Measurements from ENCODE around the gene FAM20C. TPM values are rescaled to one million over a fixed set of nuclear protein-coding genes. Genes with fewer than 3 reads are reported as not detected.

Gene FAM20C
- polyA plus RNA-seq, 2 donors: 6.9 to 11.5 TPM

DNA sequence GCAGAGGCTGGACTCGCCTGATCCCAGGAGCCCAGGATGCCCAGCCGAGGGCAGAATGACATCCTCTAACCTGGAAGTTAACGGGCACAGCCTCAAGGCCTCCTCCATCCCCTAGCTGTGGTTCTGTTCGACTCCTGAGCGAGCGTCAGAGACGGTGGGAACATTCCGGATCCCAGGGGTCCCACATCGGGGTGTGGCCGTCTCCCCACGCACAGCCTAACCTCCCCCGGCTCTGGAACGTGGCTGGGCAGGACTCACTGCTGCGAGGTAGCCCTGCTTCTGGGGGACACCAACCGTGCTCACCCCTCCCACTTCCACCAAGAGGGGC, 106.0 kb downstream of the FAM20C start:
- Histone ChIP-seq H3K27me3 (ENCODE audit: control insufficient read depth in 1 of 2, insufficient read depth in 2 of 2, low read length in 2 of 2) (no peaks in the 10 kb centered on the region), H3K36me3 (ENCODE audit: control insufficient read depth in 2 of 2, insufficient read depth in 2 of 2, low read length in 1 of 2) (no peaks in the 10 kb centered on the region), H3K27ac (ENCODE audit: low read depth in 2 of 2, low read length in 1 of 2) (no peak overlapping the region), H3K4me1 (ENCODE audit: control insufficient read depth in 2 of 2, insufficient read depth in 2 of 2, low read length in 1 of 2) (peaks cover 0 to 3% of the 10 kb centered on the region in 2 donors), H3K4me3 (ENCODE audit: low read depth in 1 of 2, low read length in 2 of 2) (no peak overlapping the region), H3K9me3 (ENCODE audit: control insufficient read depth in 2 of 2, insufficient read depth in 1 of 2, low read depth in 1 of 2, low read length in 1 of 2) (no peaks in the 10 kb centered on the region)
- WGBS, 2 donors: 80 to 84% methylated on average over 15 of the region's 15 CpGs

DNA sequence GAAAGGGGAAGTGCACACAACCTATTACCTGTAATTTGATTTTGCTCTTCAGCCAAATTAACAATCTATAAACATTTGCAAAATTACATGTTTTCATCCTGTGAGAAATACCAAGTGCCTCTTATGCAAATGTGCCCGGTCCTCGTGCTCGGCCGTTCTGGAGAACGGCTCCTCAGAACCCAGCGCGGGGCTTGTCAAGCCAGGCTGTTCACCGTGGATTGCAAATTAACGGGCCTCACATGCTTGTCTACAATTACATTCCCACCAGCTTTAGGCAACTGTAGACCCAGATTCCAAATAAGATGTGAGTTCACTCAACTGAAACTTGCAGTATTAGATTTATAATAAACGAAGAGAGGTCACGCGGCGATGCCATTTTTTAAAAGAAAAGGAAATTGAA, 106.4 kb downstream of the FAM20C start:
- Histone ChIP-seq H3K9me3 (ENCODE audit: control insufficient read depth in 2 of 2, insufficient read depth in 1 of 2, low read depth in 1 of 2, low read length in 1 of 2) (no peaks in the 10 kb centered on the region), H3K4me3 (ENCODE audit: low read depth in 1 of 2, low read length in 2 of 2) (no peak overlapping the region), H3K27ac (ENCODE audit: low read depth in 2 of 2, low read length in 1 of 2) (no peak overlapping the region), H3K27me3 (ENCODE audit: control insufficient read depth in 1 of 2, insufficient read depth in 2 of 2, low read length in 2 of 2) (no peaks in the 10 kb centered on the region), H3K4me1 (ENCODE audit: control insufficient read depth in 2 of 2, insufficient read depth in 2 of 2, low read length in 1 of 2) (peaks cover 0 to 3% of the 10 kb centered on the region in 2 donors), H3K36me3 (ENCODE audit: control insufficient read depth in 2 of 2, insufficient read depth in 2 of 2, low read length in 1 of 2) (no peaks in the 10 kb centered on the region)
- 78 to 87% methylated on average over 13 of the region's 13 CpGs for WGBS, 2 donors

DNA sequence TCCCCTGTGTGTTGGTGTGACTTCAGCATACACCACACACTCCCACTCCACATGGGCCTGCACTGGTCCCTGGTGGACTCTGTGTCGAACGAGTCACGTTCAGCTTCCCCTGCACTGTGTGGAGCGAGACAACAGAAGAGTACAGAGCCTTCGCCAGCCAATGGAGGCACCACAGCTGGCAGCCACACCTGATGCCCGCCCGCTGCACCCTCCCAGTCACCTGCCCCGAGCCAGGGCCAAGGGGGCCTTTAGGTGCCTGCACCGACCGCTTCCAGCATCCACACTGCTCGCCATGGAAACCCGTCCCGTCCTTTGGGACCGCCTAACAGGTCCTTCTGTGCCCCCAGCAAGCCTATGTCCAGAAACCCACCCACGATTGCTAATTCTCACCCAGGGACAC, 106.8 kb downstream of the FAM20C start:
- H3K27ac ChIP-seq (ENCODE audit: low read depth in 2 of 2, low read length in 1 of 2): no peak overlapping the region
- H3K9me3 ChIP-seq (ENCODE audit: control insufficient read depth in 2 of 2, insufficient read depth in 1 of 2, low read depth in 1 of 2, low read length in 1 of 2): no peaks in the 10 kb centered on the region
- H3K36me3 ChIP-seq (ENCODE audit: control insufficient read depth in 2 of 2, insufficient read depth in 2 of 2, low read length in 1 of 2): no peaks in the 10 kb centered on the region
- no peak overlapping the region for H3K4me3 ChIP-seq (ENCODE audit: low read depth in 1 of 2, low read length in 2 of 2)
- peaks cover 0 to 3% of the 10 kb centered on the region in 2 donors for H3K4me1 ChIP-seq (ENCODE audit: control insufficient read depth in 2 of 2, insufficient read depth in 2 of 2, low read length in 1 of 2)
- 92 to 94% methylated on average over 15 of the region's 15 CpGs for WGBS, 2 donors
- H3K27me3 ChIP-seq (ENCODE audit: control insufficient read depth in 1 of 2, insufficient read depth in 2 of 2, low read length in 2 of 2): no peaks in the 10 kb centered on the region

GRCh38 chr7:299628-300027, 107.3 kb downstream of the FAM20C start:
- 92% methylated on average over 16 of the region's 16 CpGs for WGBS, 2 donors
- no peaks in the 10 kb centered on the region for H3K36me3 ChIP-seq (ENCODE audit: control insufficient read depth in 2 of 2, insufficient read depth in 2 of 2, low read length in 1 of 2)
- no peaks in the 10 kb centered on the region for H3K27me3 ChIP-seq (ENCODE audit: control insufficient read depth in 1 of 2, insufficient read depth in 2 of 2, low read length in 2 of 2)
- H3K4me1 ChIP-seq (ENCODE audit: control insufficient read depth in 2 of 2, insufficient read depth in 2 of 2, low read length in 1 of 2): peaks cover 0 to 3% of the 10 kb centered on the region in 2 donors
- H3K9me3 ChIP-seq (ENCODE audit: control insufficient read depth in 2 of 2, insufficient read depth in 1 of 2, low read depth in 1 of 2, low read length in 1 of 2): no peaks in the 10 kb centered on the region
- H3K4me3 ChIP-seq (ENCODE audit: low read depth in 1 of 2, low read length in 2 of 2): no peak overlapping the region
- H3K27ac ChIP-seq (ENCODE audit: low read depth in 2 of 2, low read length in 1 of 2): no peak overlapping the region

GRCh38 chr7:300048-300447, 107.7 kb downstream of the FAM20C start:
- WGBS, 2 donors: 84 to 90% methylated on average over 10 of the region's 10 CpGs

DNA sequence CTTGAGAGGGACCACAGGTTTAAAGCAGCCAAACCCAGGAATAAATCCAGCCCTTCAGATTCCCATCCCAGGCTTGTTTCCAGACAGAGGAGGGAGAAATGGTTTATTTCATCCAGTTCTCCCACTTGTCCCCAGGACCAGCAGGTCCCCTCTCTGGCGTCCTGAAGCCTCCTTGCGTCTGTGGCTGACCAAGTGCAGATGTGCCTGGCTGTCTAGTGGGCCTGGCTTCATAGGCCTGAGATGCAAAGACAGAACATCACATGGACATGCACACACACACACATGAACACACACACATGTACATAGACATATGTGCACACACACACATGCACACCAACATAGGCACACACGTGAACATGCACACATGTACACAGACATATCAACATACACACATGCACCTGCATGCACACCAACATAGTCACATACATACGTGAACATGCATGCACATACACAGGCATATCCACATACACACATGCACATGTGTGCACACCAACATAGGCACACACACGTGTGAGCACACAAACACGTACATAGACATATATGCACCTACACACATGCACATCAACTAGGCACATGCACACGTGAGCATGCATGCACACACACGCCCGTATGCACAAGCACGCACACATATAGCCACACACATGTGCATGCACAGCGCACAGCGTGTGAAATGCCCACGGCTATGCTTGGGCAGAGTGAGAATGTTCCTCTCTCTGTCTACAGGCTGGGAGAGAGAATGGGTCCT, 108.3 kb downstream of the FAM20C start:
- Histone ChIP-seq H3K4me3 (ENCODE audit: low read depth in 1 of 2, low read length in 2 of 2) (no peak overlapping the region), H3K4me1 (ENCODE audit: control insufficient read depth in 2 of 2, insufficient read depth in 2 of 2, low read length in 1 of 2) (peaks cover 0 to 3% of the 10 kb centered on the region in 2 donors), H3K27ac (ENCODE audit: low read depth in 2 of 2, low read length in 1 of 2) (no peak overlapping the region), H3K36me3 (ENCODE audit: control insufficient read depth in 2 of 2, insufficient read depth in 2 of 2, low read length in 1 of 2) (no peaks in the 10 kb centered on the region), H3K27me3 (ENCODE audit: control insufficient read depth in 1 of 2, insufficient read depth in 2 of 2, low read length in 2 of 2) (no peaks in the 10 kb centered on the region), H3K9me3 (ENCODE audit: control insufficient read depth in 2 of 2, insufficient read depth in 1 of 2, low read depth in 1 of 2, low read length in 1 of 2) (no peaks in the 10 kb centered on the region)
- 81 to 93% methylated on average over 13 of the region's 13 CpGs for WGBS, 2 donors

More at GRCh38 chr7:300048-300447, 107.7 kb downstream of the FAM20C start:
- peaks cover 0 to 3% of the 10 kb centered on the region in 2 donors for H3K4me1 ChIP-seq (ENCODE audit: control insufficient read depth in 2 of 2, insufficient read depth in 2 of 2, low read length in 1 of 2)
- no peak overlapping the region for H3K27ac ChIP-seq (ENCODE audit: low read depth in 2 of 2, low read length in 1 of 2)
- no peaks in the 10 kb centered on the region for H3K36me3 ChIP-seq (ENCODE audit: control insufficient read depth in 2 of 2, insufficient read depth in 2 of 2, low read length in 1 of 2)
- H3K9me3 ChIP-seq (ENCODE audit: control insufficient read depth in 2 of 2, insufficient read depth in 1 of 2, low read depth in 1 of 2, low read length in 1 of 2): no peaks in the 10 kb centered on the region
- H3K4me3 ChIP-seq (ENCODE audit: low read depth in 1 of 2, low read length in 2 of 2): no peak overlapping the region
- H3K27me3 ChIP-seq (ENCODE audit: control insufficient read depth in 1 of 2, insufficient read depth in 2 of 2, low read length in 2 of 2): no peaks in the 10 kb centered on the region

DNA sequence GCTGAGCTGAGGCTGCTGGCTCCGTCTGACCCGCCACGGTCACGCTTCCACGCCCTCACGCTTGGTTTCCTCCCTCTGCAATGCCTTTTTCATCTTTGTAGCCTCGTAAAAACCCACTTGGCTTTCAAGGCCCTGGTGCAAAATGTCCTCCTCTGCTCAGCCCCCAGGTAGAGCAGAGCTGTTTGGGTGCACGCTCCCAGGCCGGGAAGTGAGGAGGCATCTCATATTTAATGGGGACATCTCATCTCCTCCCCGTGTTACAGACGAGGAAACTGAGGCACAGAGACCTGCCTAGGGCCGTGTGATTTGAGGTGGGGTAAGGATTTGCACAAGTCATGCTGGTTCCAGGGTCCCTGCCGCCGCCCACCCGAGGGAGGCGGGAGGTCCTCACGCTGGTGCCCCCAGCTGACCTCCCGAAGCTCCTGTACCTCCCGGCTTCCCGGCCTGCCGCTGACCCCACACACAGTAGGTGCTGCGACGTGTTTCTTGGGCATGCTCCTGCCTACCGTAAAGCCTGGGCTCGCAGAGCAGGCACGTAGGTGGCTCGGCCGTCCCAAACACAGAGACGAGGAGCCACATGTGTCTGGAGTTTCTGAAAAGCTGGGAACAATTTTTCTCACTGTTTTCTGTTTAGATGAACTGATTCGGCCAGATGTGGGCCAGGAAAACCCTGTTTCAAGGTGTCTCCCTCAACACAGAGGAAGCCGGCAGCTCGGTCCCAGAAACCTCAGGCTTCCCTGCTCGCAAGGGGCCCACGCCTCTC, 109.1 kb downstream of the FAM20C start:
- Histone ChIP-seq H3K4me1 (ENCODE audit: control insufficient read depth in 2 of 2, insufficient read depth in 2 of 2, low read length in 1 of 2) (peaks cover 0 to 3% of the 10 kb centered on the region in 2 donors), H3K27ac (ENCODE audit: low read depth in 2 of 2, low read length in 1 of 2) (no peak overlapping the region), H3K4me3 (ENCODE audit: low read depth in 1 of 2, low read length in 2 of 2) (no peak overlapping the region), H3K36me3 (ENCODE audit: control insufficient read depth in 2 of 2, insufficient read depth in 2 of 2, low read length in 1 of 2) (no peaks in the 10 kb centered on the region), H3K9me3 (ENCODE audit: control insufficient read depth in 2 of 2, insufficient read depth in 1 of 2, low read depth in 1 of 2, low read length in 1 of 2) (no peaks in the 10 kb centered on the region), H3K27me3 (ENCODE audit: control insufficient read depth in 1 of 2, insufficient read depth in 2 of 2, low read length in 2 of 2) (no peaks in the 10 kb centered on the region)
- WGBS, 2 donors: 79 to 85% methylated on average over 34 of the region's 34 CpGs

- Histone ChIP-seq H3K4me3 (ENCODE audit: low read depth in 1 of 2, low read length in 2 of 2) (no peak overlapping the region), H3K4me1 (ENCODE audit: control insufficient read depth in 2 of 2, insufficient read depth in 2 of 2, low read length in 1 of 2) (peaks cover 0 to 3% of the 10 kb centered on the region in 2 donors), H3K27ac (ENCODE audit: low read depth in 2 of 2, low read length in 1 of 2) (no peak overlapping the region), H3K27me3 (ENCODE audit: control insufficient read depth in 1 of 2, insufficient read depth in 2 of 2, low read length in 2 of 2) (no peaks in the 10 kb centered on the region), H3K36me3 (ENCODE audit: control insufficient read depth in 2 of 2, insufficient read depth in 2 of 2, low read length in 1 of 2) (no peaks in the 10 kb centered on the region), H3K9me3 (ENCODE audit: control insufficient read depth in 2 of 2, insufficient read depth in 1 of 2, low read depth in 1 of 2, low read length in 1 of 2) (peaks cover 0 to 3% of the 10 kb centered on the region in 2 donors)
- WGBS, 2 donors: 87 to 96% methylated on average over 18 of the region's 18 CpGs
Measured at GRCh38 chr7:302054-302992, 110.0 kb downstream of the FAM20C start.

DNA sequence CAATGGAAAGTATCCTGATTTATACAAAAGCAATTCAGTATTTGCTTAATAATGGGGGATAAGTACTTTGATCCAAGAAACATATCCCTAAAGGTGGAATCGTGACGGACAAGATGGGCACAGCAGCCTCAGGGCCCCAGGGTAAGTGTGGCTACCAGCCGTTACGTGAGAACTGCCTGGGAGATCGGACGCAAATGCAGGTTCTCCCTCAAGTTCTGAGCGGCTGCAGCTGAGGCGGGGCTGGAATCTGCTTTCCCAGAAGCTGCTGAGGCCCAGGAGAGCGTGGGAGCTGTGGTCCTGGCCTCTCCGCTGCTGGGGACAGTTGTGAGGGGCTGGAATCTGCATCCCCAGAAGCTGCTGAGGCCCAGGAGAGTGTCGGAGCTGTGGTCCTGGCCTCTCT, 111.1 kb downstream of the FAM20C start:
- Histone ChIP-seq H3K36me3 (ENCODE audit: control insufficient read depth in 2 of 2, insufficient read depth in 2 of 2, low read length in 1 of 2) (no peaks in the 10 kb centered on the region), H3K4me3 (ENCODE audit: low read depth in 1 of 2, low read length in 2 of 2) (no peak overlapping the region), H3K9me3 (ENCODE audit: control insufficient read depth in 2 of 2, insufficient read depth in 1 of 2, low read depth in 1 of 2, low read length in 1 of 2) (peaks cover 0 to 3% of the 10 kb centered on the region in 2 donors), H3K27me3 (ENCODE audit: control insufficient read depth in 1 of 2, insufficient read depth in 2 of 2, low read length in 2 of 2) (no peaks in the 10 kb centered on the region), H3K4me1 (ENCODE audit: control insufficient read depth in 2 of 2, insufficient read depth in 2 of 2, low read length in 1 of 2) (peaks cover 0 to 3% of the 10 kb centered on the region in 2 donors), H3K27ac (ENCODE audit: low read depth in 2 of 2, low read length in 1 of 2) (no peak overlapping the region)
- 89 to 95% methylated on average over 11 of the region's 11 CpGs for WGBS, 2 donors

All from esophagus (tissue), 2 donors.